HFF-Myc (cell line): ENCODE data around the gene CYP27C1.

Experiments
- DNase-seq: peaks from one replicate; pipeline ENCODE4 v3.0.0-alpha.2; 2011; ENCODE audit warnings: low read depth; ENCODE audit errors: extremely low read depth
- H3K4me3 ChIP-seq: replicated peaks from 2 replicates; pipeline ENCODE4 v1.5.1; 2011; ENCODE audit warnings: low read depth, mild to moderate bottlenecking, control low read depth, low read length
- TF ChIP-seq, protein P1 (sequence below): IDR thresholded peaks from 2 replicates; pipeline ENCODE4 v1.5.1; 2012; ENCODE audit warnings: mild to moderate bottlenecking, low read depth, low read length, control low read depth; ENCODE audit errors: missing control alignments

The CYP27C1 gene

DNA sequence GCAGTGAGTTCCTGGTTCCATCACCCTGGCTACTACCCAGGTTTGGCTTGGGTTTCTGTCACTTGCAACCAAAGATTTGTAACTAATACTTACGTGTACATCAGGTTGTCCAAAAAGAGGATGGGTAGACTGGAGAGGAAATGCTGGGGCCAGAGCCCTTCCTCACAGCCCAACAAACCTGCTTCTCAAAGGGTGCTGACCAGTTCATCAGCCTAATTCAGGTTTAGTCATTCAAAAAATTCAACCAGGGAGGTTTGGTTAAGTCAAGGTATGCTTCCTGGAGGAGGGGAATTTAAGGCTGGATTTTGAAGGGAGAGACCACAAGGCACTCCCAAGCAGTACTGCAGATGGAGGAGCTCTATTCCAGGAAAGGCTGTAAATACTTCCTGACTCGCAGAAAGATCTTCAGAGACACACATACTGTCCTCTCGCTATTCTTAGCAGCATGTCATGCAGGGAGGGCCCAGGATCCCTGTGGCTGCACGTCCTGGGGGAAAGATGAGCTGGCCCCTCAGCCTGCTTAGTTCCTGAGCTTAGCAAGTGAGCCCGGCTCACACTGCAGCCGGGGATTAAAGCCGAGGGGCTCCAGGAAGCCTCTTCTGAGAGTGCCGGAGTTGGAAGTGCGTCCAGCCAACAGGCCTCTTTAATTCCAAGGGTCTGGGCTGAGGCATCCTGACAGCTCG is 73.1 kb downstream of the CYP27C1 start:
- DNase-seq: no peak
- TF ChIP-seq, protein P1, sequence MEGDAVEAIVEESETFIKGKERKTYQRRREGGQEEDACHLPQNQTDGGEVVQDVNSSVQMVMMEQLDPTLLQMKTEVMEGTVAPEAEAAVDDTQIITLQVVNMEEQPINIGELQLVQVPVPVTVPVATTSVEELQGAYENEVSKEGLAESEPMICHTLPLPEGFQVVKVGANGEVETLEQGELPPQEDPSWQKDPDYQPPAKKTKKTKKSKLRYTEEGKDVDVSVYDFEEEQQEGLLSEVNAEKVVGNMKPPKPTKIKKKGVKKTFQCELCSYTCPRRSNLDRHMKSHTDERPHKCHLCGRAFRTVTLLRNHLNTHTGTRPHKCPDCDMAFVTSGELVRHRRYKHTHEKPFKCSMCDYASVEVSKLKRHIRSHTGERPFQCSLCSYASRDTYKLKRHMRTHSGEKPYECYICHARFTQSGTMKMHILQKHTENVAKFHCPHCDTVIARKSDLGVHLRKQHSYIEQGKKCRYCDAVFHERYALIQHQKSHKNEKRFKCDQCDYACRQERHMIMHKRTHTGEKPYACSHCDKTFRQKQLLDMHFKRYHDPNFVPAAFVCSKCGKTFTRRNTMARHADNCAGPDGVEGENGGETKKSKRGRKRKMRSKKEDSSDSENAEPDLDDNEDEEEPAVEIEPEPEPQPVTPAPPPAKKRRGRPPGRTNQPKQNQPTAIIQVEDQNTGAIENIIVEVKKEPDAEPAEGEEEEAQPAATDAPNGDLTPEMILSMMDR: no peak
- no peak overlapping the region for H3K4me3 ChIP-seq

DNA sequence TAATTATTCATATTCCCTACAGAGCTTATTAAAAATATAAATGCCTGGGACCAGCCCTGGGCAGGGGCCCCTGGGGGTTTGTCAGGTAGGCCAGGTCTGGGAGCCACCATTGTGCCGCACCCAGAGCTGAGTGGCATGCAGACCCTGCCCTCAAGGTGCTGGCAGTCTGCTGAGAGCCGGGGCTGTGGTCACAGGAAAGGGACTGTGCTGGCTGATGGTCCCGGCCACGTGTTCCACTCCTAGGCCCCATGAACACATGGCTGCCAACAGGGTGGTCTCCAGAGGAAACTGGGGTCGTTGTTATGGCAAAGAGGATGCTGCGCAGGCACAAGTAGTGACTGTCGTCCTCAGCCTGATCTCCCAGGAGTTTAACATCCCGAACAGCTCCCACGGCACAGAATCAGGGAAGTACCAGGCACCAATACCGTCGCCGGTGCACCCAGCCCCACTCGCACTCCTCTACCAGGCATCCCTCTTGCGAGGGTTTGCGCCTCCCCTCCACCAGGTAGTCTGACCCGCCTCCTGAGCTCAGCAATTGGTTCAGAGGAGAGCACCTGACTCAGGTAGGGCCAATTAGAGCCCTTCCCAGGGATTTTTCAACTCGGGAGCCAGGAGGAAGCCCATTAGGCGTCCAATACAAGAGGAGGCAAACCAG is 73.9 kb downstream of the CYP27C1 start:
- DNase-seq: no peak
- no peak overlapping the region for H3K4me3 ChIP-seq
- TF ChIP-seq, protein P1: no peak

DNA sequence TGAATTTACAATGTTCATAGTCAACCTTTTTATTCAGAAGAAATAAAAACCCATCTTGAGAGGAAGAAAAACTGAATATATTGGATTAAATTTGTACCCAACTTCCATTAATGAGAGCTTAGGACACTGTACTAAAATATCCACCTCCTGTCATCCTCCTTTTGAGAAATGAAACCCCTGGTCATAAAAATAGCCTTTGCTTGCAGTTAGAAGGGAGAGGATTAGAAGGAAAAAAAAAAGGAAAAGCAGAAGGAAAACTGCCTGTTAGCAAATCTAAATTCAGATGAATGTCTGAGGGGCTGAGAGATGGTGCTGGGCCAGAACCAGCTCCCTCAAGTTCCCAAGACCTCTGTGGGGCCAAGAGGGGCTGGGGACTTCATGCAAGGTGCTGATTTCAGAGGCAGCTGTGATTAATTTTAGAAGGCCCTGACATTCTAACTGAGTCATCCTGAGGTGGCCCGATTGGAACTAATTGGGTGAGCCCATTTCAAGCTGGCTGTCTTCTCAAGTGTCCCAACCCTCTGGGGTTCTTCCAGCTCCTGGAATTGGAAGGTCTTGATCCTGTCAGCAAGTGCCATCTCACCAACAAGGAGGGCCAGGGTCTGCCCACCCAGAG is 74.7 kb downstream of the CYP27C1 start:
- DNase-seq: no peak
- TF ChIP-seq, protein P1: no peak
- H3K4me3 ChIP-seq: no peak overlapping the region

DNA sequence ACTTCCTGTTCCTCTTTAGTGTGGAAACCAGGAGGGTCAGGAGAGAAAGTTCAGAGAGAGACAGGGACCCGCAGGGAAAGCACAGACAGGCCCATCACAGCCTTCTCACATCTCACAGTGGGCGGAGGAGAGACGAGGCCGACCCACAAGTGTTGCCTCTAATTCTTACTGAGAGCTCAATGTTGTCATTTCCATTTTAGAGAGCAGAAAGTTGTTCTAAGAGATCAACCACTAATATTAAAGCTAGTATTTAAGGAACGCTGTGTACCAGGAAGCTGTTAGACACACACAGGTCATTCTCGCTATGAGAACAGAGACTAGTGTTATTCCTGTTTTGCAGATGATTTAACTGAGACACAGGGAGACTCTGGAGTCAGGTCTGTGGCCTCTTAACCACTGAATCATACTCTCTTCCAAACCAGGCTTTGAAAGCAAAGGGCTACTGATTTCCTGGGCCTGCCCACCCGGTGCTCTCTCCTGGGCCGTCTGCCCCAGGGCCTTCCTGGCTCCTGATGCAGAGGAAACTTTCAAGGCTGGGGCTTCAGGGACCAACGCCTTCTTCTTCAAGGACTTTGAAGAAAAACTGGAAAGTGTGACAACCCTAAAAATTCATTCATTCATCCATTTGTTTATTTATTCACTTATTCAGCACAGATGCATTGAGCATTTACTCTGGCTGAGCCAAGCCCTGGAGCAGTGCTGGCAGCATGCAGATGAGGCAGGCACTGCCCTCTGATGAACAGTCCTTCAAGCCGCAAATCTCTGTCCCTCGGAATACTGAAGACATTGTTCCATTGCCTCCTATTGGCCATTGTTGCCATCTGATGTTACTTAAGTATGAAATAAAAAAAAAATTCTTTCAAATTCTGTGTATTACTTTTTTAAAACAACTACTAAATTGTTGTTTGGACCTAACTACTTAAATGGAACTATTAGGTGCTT is 76.0 kb downstream of the CYP27C1 start:
- DNase-seq: no peak
- TF ChIP-seq, protein P1: no peak

DNA sequence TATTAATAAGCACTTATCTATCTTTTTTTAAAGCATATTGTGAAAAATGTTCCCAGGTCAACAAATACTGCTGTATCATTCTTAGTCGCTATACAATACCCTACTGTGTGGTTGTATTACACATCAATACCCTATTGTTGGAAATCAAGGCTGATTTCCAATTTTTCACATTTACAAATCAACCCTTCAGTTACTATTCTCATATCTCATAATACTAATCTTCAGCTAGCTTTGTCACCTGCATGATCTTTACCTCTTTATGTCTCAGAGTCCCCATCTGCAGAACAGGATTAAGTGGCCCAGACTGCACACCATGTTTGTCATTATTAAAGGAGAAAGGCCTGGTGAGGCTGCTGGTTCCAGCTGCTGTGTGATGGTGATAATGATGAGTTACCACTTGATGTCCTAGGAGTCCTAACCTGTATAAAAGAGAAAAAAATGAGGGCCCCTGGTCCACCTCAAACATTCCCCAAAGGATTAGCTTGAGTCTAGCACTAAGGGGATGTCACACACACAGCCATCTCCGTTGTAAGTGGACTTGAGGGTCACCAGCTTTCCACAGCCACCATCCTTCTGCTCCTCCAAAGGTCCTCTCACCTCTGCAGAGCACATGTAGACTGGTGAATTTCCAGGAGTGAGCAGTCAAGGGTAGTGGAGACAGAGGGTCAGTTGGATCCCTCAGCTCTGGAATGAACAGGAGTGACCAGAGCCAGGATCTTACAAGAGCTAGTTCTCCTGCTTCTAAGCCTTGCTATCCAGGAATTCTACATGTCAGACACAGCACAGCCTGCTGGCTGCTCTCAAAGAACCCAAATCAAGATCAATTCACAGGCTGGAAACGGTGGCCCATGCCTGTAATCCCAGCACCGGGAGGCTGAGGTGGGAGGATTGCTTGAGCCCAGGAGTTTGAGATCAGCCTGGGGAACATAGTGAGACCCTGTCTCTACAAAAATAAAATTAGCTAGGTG is 77.2 kb downstream of the CYP27C1 start:
- TF ChIP-seq, protein P1: no peak
- no peak for DNase-seq

More for the DNA sequence above, 76.0 kb downstream of the CYP27C1 start:
- no peak overlapping the region for H3K4me3 ChIP-seq

More for the DNA sequence above, 77.2 kb downstream of the CYP27C1 start:
- no peak overlapping the region for H3K4me3 ChIP-seq
